GM12801 (cell line): ENCODE measurements around the gene GNAI1.

Experiments used
- CTCF ChIP-seq: IDR thresholded peaks from one replicate; pipeline ENCODE4 v1.5.1; 2011; ENCODE audit warnings: control low read depth; ENCODE audit not compliant: insufficient read length; ENCODE audit errors: extremely low read depth

GNAI1 gene

GRCh38 chr7:80247891-80248290, 113.3 kb downstream of the GNAI1 start:
- TF ChIP-seq CTCF = no peak

GRCh38 chr7:80249184-80249583, 114.6 kb downstream of the GNAI1 start:
- TF ChIP-seq CTCF = no peak

DNA sequence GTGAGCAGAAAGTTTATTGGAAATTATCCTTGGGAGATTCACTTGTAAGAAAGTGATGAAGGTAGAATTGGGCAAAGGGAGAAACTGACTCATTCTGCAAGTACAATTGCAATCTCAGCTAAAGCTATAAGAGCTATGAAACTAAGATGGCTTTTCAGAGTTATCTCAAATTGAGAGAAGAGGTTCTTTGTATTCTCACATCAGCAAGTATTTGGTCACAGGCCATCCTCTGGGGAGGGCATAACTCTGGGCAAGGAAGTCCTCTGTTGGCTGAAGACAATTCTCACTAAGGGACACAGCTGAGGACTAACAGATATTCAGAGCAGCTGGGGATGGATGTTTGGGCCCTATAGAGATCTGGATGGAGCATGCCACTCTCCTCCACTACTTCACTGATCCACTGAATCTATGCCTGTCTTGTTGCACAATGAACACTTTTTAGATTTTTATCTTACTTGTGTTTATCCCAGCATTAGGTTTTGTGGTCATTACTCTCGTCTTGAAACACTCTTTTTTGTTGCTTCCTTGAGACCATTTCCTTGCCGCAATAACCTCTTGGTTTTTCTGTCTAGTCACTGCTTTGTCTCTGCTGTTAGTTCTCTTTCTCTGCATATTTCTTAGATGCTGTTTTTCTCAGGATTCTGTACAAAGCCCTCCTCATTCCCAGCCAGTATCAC, 115.1 kb downstream of the GNAI1 start:
- TF ChIP-seq CTCF = no peak

DNA sequence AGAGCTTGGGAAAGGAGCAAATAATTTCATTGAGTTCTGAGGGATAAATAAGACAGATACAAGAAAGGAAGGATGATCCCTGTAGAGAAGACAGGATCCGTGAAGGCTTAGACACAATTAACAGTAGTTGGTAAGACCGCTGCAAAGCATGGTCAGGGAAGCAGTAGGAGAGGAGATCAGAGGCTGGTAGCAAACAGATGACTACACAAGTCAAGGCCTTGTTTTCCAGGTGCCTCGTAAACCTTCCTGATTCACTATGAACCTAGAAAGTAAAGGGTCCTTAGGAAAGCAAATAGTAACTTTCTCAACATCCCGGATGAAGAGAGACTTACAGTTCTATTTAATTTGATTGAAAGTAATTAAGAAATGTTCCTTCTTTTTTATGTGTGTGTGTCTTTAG, 118.6 kb downstream of the GNAI1 start:
- no peak for TF ChIP-seq CTCF

DNA sequence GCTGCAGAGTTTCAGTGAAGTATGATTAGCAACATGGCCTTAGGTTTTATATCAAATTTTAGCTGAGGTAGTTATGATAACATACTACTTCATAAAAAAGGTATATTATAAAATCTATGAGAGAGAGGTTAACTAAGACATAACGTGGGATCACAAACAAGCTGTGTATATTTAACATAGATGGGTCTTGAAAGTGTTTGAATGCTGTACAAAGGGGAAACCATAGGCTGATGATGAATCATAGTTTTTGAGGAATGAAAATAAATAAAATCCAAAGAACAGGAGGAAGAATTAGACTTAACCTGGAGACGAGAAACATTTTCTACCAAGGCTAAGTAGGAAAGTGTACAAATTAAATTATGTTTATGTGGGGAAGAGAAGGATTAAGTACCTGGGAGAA, 119.0 kb downstream of the GNAI1 start:
- TF ChIP-seq CTCF = no peak

DNA sequence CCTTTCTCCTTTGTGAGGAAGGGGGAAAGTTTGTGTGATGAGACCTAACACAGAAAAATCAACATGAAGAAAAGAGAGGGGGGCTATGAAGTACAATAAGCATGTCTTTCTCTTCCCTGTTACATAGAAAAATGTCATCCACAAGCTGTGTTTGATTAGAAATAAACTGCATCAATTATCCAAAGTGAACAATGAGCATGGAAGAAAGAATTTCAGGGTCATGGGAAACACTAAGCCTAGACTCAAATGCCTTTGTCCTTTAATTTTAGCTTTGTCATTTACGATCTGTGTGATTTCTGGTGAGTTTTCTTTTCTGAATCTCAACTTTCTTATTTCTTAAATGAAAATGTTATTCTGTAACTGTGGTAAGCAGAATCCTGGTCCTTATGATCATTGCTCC, 121.0 kb downstream of the GNAI1 start:
- no peak for TF ChIP-seq CTCF

DNA sequence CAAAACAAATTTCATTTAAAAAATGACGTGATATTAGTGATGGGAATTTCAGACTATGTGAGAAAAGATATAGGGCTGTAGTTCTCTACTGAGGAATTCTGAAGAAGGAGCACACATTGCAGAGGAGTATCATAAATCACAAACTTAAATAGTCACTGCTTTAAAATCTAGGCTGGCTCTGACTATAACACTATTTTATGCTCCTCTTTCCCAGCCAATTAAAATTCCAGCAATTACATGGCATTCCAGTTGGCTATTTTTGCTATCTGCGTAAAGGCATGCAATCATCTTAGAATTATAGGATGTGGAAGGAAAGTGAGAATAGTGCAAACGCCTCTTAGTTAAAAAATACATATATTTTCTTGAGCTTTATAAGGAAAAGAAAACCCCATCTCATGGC, 123.1 kb downstream of the GNAI1 start:
- TF ChIP-seq CTCF = no peak
